Fibroblast of the aortic adventitia (primary cell): ENCODE data around the gene PLA2G4F. TPM values are rescaled to one million over a fixed set of nuclear protein-coding genes. Genes with fewer than 3 reads are reported as not detected.

Experiments
- DNase-seq: peaks from one replicate; pipeline ENCODE4 v3.0.0-alpha.2; 2010; ENCODE audit warnings: low read depth
- H3K4me3 ChIP-seq: 2 replicates; pipeline ENCODE4 v1.5.1; 2011; ENCODE audit warnings: low read depth, mild to moderate bottlenecking, control low read depth, low read length, moderate library complexity
- total RNA-seq: library from RNA; depleted of rRNA; stranded (reverse); fragments of >200 nt; gene quantifications from 2 replicates; pipeline ENCODE4 v1.2.3, GENCODE V29; 2012; ENCODE audit warnings: low replicate concordance
- TF ChIP-seq, protein P1 (sequence below): IDR thresholded peaks from 2 replicates; pipeline ENCODE4 v1.5.1; 2011; ENCODE audit warnings: mild to moderate bottlenecking, low read length, control low read depth, inconsistent platforms; ENCODE audit not compliant: insufficient read depth

Gene PLA2G4F
- total RNA-seq, 1 donor = not detected

GRCh38 chr15:42134617-42135245 lies 21.7 kb downstream of the PLA2G4F start:
- TF ChIP-seq, protein P1, sequence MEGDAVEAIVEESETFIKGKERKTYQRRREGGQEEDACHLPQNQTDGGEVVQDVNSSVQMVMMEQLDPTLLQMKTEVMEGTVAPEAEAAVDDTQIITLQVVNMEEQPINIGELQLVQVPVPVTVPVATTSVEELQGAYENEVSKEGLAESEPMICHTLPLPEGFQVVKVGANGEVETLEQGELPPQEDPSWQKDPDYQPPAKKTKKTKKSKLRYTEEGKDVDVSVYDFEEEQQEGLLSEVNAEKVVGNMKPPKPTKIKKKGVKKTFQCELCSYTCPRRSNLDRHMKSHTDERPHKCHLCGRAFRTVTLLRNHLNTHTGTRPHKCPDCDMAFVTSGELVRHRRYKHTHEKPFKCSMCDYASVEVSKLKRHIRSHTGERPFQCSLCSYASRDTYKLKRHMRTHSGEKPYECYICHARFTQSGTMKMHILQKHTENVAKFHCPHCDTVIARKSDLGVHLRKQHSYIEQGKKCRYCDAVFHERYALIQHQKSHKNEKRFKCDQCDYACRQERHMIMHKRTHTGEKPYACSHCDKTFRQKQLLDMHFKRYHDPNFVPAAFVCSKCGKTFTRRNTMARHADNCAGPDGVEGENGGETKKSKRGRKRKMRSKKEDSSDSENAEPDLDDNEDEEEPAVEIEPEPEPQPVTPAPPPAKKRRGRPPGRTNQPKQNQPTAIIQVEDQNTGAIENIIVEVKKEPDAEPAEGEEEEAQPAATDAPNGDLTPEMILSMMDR = no peak
- no peak overlapping the region for H3K4me3 ChIP-seq
- no peak for DNase-seq

DNA sequence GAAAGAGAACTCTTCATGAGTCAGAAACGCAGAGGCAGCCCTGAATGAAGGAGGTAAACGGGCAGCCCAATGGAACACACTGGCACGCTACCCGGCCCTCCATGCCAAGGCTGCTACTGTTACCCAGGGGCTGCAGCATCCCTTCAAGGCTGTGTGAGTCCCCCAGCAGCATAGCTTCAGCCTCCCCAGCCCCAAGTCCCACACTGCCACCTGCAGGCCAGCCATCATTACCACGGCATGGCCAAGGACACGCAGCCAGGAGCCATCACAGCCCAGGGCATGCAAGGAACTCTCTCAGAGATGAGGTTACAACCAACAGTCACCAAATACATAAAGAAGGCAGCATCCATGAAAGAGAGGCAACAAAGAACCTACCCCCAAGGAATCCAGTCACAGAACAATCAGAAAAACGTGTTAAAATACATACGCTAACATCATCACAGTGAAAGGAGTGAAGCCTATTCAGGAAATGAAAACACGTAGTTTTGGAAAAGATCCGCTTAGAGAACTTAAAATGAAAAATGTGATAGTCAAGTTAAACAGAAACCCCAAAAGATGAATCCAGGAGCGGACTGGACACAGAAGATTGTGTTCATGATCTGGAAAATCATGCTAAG lies 22.4 kb downstream of the PLA2G4F start:
- DNase-seq = peak; percentile 15
- no peak overlapping the region for H3K4me3 ChIP-seq
- TF ChIP-seq, protein P1 = peak; percentile 56

DNA sequence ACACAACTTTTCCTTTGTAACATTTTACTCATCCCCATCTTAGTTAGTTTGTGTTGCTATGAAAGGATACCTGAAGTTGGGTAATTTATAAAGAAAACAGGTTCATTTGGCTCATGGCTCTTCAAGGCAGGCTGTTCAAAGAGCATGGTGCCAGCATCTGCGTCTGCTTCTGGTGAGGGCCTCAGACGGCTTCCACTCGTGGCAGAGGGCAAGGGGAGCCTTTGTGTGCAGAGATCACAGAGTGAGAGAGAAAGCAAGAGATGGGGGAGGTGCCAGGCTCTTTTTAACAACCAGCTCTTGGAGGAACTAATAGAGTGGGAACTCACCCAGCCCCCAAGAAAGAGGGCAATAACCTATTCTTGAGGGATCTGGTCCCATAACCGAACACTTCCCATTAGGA lies 23.1 kb downstream of the PLA2G4F start:
- TF ChIP-seq, protein P1 = no peak
- no peak for DNase-seq
- no peak overlapping the region for H3K4me3 ChIP-seq

DNA sequence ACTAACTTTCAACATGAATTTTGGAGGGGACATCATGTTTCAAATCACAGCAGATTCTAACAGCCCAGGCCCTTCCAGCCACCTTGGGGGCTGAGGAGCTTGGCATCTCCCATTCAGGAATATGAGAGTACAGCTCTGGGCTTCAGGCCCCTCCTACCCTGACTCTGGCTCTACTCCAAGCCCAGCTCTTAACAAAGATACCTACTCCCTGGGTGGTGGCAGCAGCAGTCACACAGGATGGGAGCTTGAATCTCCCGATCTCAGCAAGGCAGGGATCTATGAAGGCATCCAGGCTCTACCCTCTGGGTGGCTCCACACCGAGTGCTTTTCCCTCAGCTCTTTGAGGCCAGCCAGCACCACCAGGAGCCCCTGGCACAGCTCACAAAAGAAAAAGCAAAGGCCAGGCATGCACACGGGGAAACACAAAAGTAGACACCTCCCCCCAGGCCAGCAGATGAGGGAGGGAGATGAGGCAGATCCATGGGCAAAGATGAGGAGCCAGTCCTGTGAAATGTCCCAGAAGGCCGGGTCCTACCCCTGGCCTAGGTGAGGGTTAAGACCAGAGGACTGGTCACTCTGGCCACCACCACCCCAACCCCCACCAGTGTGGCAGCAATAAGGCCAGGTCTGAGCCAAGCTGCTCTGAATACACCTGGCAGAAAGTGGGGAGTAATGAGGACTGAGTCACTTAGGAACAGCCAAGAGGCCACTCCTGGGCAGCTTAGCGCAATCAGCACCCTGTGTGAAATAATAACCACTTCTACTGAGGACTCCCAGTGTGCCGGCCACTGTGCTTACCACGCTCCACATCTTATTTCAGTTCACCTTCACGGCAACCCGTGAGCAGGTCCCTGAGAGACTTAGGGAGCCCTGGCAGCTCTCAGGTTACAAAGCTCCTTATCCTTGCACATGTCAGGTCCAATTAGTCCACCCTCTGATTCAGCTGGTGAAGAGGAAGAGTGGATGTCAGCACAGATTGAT lies 24.3 kb downstream of the PLA2G4F start:
- TF ChIP-seq, protein P1 = no peak
- H3K4me3 ChIP-seq = no peak overlapping the region
- DNase-seq = no peak

DNA sequence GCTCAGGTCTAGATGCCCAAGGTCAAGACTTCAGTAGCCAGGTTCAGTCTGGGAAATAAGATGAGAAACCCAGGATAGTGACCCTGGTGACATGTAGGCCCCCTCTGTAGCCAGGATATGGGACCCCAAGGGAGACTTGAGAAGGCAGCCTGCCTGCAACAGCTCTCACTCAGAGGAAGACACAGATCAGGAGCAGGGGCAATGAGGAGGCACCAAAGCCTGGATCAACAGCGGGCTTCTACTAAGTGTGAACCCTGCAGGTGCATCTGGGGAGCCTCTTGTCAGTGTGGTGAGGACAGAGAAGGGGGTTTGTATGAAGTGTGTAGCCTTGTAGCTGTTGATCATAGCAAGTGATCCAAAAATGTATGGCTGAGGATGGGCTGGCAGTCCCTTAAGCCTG lies 25.4 kb downstream of the PLA2G4F start:
- H3K4me3 ChIP-seq = no peak overlapping the region
- TF ChIP-seq, protein P1 = no peak
- no peak for DNase-seq

DNA sequence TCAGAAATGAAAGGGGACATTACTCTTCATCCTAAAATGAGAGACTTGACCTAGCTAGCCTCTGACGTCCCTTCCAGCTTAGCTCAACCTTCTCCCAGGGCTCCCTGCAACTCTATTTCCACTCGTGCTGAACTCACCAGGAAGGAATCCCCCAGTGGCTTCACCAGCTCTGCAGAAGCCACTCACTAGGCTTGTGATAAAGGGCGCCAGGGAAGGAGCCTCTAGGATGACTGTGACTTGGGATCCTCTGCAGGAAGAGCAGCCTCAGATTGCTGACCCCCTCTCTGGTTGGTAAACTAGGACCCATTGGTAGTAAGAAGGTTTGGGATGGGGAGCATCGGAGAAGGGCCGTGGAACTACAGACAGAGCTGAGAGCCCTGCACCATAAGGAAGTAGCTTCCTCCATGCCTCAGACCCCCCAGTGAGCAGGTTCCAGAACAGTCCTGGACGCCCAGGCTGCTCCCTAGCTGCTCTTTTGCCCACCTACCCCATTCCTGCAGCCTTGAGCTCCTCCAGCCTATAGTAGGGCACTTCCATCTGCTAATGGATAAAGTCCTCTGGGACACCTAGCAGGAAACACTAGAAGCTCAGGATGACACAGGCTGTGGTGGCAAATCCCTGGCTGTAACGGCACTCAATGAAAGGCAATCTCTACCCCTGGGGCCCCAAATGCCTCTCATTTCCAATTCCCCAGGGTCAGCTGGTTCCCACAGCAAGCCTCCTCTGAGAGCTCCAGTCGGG lies 26.0 kb downstream of the PLA2G4F start:
- TF ChIP-seq, protein P1 = no peak
- no peak for DNase-seq
- H3K4me3 ChIP-seq = no peak overlapping the region
